ENCODE data around the gene TMEM87B.
"Not testable (repeated sequence)": the region's sequence is repeated elsewhere in the genome, so short reads cannot be mapped to it uniquely, and the experiment has no call there.

Gene TMEM87B

DNA sequence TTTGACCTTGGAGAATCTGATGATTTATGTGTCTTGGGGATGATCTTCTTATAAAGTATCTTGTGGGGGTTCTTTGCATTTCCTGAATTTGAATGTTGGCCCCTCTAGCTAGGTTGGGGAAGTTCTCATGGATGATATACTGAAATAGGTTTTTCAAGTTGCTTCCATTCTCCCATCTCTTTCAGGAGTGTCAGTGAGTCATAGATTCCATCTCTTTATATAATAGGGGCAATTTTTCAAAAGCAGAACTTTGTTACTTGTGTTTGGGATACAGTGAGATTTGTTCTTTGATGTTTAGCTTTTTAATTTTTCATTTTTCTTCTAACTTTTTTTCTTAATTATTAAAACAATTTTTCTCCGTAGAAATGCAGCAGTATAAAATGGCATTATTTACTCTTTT lies 19.4 kb downstream of the TMEM87B start:
- DNase-seq = no peak

DNA sequence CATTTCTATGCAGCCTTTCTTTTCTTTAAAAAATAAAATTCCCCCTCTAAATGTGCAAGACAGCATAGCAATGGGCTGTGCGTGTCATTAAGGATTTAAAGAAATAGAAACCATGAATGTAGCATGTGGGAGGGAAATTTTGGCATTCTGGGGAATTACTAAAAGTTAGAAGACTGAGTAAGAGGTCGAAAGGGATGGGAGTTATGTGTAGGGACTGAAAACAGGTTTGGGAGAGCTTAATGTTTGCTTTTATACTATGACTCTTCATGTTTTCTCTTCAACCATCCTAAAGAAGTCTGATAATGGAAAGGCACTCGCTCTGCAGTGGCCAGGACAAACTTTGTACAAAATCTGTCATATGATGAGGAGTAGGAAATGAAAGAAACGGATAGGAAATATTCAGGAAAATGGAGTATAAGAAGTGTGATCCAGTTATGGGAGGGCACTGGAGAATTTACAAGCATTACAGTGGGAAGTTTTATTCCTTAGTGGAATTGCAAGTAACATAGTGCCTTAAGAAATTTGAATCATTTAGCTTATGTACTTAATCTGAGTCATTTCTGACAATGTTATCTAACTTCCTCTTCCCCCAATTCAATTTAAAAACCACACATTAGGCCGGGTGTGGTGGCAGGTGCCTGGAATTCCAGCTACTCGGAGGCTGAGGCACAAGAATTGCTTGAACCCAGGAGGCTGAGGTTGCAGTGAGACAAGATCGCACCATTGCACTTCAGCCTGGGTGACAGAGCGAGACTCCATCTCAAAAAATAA lies 20.6 kb downstream of the TMEM87B start:
- no peak for DNase-seq

DNA sequence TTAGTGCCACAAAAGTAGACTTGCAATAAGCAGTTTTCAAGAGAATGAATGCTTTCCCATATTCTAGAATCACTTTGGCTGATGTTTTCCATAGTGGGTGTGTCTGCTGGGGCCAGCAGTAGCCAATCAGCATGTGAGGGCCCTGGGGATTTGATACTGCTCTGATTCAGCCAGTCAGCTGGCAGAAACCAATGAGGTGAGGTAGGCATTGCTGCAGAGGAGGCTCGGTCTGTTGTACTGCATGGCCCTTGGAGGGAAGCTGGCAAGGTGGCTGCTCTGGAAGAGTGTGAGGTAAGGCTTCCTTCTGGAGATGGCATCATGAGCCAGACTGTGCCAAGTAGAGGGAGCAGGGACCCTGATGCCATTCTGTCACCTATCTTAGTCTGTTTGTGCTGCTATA lies 22.7 kb downstream of the TMEM87B start:
- no peak for DNase-seq

DNA sequence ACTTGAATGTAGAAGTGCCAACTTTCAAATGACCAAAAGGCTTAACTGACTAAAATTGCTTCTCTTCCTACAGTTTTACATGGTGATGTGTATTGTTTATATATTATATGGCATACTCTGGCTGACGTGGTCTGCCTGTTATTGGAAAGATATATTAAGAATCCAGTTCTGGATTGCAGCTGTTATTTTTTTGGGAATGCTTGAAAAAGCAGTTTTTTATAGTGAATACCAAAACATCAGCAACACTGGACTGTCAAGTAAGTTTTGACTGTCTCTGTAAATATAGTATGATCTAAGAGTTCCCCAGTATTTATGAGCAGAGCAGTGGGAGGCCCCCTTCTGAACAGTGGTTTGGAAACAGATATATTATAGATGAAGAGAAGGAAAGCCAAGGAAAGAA lies 26.2 kb downstream of the TMEM87B start:
- DNase-seq = no peak

DNA sequence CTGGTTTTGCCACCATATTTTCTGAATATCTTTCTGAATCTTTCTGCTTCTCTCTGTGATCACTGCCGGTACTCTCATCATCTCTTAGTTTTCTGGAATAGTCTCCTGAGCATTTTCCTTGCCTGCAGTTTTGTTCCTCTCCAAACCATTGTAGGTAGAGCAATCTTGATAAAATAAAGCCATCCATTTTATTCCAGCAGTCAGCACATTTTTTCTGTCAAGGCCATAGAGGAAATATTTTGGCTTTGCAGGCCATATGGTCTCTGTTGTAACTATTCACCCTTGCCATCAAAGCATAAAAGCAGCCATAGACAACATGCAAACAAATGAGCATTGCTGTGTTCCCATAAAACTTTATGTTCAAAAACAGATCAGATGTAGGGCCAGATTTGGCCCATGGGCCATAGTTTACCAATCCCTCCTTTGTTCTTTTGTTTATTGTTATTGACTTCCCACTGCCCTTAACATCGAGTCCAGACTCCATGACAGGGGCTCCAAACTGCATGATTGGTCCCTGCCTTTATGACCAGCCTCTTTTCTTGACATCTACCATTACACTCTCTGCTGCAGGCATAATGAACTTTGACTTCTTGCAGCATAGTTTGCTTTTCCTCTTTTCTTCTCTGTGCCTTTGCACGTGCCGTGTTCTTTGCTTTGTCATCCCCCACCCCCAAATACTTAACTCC lies 29.8 kb downstream of the TMEM87B start:
- DNase-seq = no peak

DNA sequence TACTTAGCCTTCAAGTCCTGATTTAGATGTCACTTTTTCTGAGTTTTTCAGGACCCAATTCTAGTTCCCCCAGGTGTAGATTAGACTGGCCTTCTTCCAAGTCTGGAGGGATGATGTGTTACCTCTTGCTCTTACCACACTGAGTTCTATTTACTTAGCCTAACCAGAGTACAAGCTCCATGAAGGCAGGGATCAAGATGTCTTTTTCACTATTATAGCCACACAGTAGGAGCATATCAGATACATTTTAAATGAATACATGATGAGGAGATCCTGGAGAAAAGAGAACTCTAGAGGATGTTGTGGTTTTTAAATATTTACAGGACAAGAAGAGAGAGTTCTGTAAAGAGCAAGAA lies 30.3 kb downstream of the TMEM87B start:
- DNase-seq = no peak

DNA sequence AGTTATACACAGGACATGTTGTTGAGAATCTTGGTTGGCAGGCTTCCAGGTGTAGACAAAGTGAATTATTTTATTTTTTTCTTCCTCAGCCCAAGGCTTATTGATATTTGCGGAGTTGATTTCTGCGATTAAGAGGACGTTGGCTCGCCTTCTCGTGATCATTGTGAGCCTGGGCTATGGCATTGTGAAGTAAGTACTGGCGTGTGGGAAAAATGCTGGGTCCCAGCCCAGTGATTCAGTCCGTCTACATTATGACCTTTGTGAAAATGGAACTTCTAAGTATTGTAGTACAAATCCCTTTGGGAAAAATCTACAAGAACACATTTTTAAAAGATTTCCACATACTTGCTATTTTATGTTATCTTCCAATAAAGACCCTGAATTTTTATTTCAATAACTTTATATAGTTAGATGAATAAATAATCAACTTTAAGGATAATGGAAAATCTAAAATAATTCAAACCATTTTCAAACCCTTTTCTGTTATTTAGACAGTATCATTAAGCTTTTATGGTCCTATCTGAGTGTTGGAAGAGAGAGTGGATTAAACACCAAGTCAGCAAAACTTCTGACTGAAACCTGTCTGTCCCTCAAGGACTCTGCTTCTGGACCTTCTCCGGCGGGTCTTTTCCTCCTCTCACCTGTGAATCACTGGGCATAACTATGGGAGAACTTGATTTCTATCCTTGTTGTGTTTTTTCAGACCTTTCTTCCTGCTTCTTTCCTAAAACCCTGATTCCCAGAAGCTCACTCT lies 31.0 kb downstream of the TMEM87B start:
- DNase-seq = no peak

DNA sequence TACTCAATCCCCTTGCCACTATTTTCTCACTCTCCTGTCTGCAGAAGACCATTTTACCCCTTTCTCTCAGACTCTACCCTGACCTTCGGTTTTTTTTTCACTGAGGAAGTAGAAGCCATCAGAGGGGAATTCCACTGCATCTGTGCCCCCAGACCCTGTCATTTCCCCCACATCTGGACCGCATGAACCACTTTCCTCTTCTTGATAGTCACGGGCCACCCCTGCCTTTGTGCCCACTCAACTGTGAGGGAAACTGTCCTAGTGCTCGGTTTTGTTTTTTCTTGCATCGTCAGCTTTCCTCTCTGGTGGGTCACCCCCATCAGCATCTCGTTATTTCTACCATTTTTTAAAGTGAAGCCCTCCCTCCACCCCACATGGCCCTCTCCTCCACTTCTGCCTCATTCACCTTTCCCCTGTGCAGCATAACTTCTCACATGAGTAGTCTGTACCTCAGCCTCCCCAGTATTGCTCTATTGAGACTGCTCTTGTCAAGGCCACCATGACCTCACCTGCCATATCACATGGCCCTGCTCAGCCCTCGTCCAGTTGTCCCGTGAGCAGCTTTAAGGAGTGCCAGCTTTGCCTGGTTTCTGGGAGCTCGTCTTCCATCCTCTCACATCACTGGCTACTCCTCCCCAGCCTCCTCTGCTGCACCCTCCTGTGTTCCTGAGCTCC lies 32.4 kb downstream of the TMEM87B start:
- DNase-seq = no peak

DNA sequence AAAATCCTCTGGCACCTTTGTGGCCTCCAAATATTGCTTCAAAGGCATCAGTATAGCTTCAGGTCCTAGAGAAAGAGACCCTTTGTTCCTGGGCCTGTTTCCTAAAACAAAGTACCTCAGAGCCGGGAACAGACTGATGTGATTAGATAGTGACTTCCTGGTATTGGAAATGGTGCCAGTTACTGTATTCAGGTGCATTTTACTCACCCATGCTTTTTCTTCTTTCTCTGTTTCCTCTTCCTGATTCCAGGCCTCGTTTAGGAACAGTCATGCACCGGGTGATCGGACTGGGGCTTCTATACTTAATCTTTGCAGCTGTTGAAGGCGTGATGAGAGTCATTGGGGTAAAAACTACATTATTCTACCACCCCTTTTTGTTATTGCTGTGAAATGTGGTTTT lies 34.3 kb downstream of the TMEM87B start:
- no peak for DNase-seq

DNA sequence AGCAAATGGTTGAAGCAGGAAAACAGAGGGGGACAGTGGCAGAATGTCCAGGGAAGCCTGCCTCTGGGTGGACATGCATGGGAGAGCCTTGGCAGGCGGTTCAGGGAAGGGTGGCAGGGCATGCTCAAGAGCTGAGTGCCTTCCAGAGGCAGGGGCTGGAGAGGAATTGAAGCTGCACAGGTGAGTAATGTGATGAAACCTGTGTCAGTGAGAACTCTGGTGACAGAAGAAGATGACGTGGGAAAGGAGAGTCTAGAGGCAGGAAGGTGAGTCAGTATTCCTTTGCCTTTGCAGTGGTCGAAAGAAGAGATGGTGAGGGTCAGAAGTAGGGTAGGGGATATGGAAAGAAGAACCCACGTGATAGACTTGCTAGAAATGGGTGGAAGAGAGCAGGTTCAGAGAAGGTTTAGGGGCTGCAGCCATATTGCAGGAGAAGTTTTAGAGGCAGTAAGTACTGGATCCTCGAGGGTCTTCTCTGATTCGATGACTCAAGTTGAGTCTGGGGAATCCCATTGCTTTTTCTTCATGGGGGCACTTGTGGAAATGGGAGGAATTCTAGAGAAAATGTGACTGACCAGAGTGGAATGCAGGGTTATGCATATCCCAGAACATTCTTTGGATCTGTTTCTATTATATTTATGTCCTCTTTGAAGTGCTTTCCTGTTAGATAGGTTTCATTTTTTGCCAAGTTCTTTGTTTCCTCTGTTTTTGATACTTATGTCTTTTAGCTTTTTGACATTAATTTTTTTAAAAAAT lies 37.4 kb downstream of the TMEM87B start:
- DNase-seq = no peak

DNA sequence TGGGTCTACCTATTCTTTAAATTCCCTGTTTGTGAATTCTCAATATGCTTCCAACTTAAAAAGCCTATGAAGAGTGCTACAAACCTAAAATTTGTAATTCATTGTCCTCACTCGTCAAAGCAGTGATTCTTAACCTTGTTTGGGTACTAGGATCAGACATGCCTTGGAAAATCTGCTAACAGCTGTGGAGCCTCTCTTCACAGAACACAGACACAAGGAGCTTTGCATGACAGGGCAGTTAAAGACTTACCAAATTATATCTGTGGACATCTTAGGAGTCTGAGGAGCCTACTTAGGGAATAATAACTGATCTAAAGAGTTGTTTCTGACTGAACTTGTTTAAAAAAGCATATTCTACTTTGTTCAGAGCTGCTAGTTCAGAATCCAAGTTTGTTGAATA lies 38.1 kb downstream of the TMEM87B start:
- DNase-seq = no peak

DNA sequence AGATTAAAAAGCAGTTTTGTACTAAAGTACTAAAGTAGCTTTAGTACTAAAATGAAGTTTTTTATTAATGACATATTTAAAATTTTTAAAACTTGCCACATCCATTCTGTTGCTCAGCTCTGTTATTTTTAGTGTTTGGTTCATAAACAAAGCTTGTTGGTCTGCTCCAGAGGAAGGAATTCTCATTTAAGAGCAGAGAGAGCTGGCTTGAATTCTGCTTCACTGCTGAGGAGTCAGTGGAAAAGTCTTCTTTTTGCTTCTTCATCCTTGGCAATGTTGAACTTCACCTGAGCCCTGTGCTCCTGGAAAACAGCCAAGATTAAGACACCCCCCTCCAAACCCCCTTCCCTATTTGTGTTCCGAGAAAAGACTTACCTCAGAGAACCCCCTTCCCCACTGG lies 40.6 kb downstream of the TMEM87B start:
- no peak for DNase-seq

DNA sequence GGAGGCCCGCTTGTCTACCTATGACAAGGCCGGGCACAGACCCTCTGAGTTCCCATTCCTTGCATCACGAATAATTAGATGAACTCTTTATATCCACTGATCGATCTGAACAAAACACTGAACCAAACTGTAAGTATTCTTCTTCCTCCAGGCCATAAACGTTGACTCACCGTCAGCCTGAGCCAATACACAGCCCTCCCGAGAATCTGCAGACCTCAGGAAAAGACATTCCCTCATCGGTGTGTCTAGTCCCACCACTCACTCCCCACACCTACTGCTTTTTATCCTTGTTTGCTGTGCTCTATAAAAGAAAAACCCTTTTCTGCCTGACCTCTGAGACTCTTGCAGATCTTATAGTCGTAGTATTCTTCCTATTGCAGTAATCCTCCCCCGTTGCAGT lies 41.0 kb downstream of the TMEM87B start:
- DNase-seq = peak; percentile 86

DNA sequence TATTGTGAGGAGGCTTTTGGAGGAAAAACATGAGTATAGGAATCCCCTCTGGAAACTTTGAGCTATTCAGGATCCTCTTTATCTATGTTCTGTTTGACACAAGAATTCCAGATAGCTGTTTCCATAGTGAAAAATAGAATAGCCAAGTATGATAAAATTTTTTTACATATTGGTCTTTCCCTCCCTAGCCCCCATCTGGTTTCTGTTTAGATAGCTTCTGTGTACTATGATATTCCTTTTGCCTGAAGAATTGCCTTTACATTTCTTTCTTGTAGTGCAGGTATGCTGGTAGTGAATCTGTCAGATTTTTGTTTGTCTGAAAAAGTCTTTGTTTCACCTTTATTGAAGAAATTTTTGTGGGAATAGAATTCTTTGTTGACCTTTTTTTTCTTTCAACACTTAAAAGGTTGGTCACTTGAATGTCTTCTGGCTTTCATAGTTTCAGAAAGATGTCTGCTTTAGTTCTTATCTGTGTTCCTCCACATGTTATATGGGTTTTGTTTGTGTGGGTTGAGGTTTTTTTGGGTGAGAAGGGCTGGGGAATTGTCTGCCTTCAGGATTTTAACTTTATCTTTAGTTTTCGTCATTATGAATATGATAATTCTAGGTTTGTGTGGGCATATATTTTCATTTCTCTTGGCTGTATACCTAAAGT lies 53.2 kb downstream of the TMEM87B start:
- DNase-seq = no peak

DNA sequence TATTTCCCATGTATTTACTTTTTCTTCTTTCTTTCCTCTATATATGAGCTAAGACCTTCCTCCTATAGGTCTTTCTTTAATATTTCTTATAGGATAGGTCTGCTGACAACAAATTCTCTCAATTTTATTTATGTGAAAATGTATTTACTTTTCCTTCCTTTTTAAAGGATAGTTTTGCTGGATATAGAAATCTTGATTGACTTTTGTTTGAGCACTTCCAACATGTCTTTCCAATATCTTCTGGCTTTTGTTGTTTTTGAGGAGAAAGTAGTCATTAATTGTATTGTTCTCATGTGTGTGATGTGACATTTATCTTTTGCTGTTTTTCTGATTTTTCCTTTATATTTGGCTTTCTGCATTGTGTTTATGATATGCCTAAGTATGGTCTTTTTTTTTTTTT lies 54.2 kb downstream of the TMEM87B start:
- DNase-seq = no peak

DNA sequence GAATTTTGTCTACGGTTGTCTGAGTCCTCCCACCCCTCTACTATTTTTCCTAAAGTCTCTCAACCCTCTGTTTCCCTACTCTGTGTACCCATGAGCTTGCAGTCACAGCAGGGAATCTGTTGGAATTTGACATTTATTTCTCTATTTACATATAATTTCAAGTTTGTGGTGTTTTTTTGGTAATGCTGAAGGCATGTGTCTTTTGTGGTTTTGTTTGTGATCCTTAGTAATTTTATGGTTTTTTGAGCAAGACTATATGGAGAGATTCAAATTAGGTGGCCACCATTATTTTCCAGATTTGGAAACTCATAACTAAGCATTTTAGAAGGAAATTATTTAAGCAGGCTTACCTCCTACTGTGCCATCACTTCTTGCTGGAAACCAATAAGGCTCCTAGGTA lies 55.9 kb downstream of the TMEM87B start:
- DNase-seq = no peak

DNA sequence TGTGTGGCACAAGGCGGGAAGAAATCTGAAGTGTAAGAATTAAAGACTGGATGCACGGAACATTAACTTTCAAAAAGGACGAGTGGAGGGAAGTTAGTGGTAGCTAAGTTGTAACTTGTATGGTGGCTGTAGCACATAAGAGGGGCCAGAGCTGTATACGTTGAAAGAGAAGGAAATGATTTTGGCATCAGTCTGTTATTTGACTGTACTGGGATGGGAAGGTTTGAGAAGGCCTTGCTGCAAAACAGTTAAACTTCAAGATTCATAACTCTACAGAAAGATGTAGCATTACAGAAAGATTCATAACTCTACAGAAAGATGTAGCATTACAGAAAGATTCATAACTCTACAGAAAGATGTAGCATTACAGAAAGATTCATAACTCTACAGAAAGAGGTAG lies 58.3 kb downstream of the TMEM87B start:
- DNase-seq = not testable (repeated sequence)

DNA sequence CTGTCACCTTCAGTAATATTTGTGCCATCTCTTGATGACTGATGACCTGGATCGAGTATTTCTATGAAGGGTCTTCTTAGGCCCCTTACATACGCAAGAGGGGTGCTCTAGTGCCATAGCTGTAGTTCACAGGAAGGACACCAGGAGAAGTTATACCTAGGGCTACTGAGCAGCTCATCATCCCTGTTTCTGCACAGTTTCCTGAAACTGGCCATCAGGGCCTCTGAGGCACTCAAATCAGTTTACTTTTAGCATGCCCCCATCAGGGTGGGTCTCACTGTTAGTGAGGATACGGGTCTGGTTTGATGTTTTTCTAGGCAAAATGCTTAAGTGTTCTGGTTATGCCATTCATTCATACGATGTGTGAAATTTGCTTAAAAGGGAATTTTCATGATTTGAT lies 63.1 kb downstream of the TMEM87B start:
- no peak for DNase-seq

DNA sequence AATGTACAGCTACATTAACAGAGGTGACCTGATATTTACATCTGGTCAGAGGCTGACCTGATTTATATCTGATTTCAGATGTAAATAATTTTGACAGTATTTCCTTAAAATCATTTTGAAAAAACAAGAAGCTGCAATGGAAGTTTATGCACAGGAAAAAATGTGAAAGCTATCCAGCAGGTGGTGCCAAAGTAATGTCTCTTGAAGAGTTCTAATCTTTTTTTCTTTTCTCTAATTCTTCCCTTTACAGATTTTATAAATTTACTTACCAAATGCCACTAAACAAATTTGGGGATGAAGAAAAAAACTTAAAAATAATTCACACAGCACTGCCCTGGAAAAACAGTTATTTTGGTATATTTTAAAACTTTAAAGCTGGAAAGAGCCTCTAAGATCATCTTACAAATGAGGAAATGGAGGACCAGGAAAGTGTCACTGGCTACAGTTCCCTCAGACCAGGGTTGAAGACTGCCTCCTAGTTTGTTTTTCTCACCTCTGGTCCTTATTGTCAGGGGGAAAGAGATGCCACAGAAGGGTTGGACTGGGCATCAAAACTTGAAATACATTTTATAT lies 66.7 kb downstream of the TMEM87B start:
- DNase-seq = no peak

DNA sequence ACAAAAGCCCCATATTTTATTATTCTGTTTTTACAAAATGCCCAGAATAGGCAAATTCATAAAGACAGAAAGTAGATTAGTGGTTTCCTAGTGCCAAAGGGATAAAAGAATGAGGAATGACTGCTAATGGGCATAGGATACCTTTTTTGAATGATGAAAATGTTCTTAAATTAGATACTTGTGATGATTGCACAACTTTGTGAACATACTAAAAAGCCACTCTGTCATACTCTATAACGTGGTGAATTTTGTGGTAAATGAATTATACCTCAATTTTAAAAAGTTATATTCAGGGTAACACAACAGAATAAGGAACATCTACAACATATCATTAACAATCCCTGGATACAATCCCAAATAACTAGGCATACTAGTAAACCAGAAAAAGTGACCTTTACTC lies 74.0 kb downstream of the TMEM87B start:
- no peak for DNase-seq

DNA sequence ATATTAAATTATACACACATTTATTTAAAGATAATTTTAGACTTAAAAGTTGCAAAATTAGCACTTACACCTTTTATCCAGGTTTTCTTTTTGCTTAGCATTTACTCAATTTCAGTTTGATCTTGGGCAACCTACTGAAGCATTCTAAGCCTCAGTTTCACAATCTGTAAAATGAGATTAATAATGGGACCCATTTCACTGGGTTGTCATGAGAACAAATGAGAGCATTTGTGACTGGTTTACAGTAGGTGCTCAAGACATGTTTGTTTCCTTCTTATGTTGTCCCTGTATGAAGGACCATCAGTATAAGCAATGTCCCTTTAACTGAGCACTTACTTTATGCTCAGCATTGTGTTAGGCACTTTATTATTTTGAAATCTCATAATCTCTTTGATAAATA lies 78.3 kb downstream of the TMEM87B start:
- DNase-seq = no peak

DNA sequence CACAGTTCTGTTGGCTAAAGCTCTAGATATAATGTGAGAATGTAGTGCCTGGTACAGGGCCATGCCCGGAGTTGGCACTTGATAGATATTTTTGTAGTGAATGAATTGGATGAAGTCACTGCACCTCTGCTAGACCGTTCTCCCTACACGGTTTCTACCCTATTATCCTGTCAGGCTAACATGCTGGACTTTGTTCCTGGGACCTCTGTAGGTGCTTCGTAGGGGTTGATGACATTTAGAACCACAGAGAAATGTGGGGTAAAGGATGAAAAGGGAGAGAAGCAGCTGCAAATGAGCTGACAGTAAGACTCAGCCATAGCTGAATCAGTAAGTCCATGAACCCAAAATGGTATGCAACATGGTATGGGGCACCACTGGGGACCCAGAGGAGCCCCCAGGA lies 79.1 kb downstream of the TMEM87B start:
- DNase-seq = no peak

All from islet precursor cell (in vitro differentiated cells).